ENCODE measurements around the gene DLGAP4.
A peak's percentile ranks its signal among the peaks of the same experiment; 100 is the strongest.
"Not testable (repeated sequence)": the region's sequence is repeated elsewhere in the genome, so short reads cannot be mapped to it uniquely, and the experiment has no call there.

Gene DLGAP4

GRCh38 chr20:36377348-36378326 is 71.5 kb downstream of the DLGAP4 start:
- no peak for DNase-seq (ENCODE audit: low read depth in 2 of 3, low spot score in 2 of 3)

- DNase-seq (ENCODE audit: low read depth in 2 of 3, low spot score in 2 of 3): no peak
Measured at GRCh38 chr20:36378686-36379085, 72.5 kb downstream of the DLGAP4 start.

- not testable (repeated sequence) for DNase-seq (ENCODE audit: low read depth in 2 of 3, low spot score in 2 of 3)
Measured at GRCh38 chr20:36379914-36380313, 73.8 kb downstream of the DLGAP4 start.

GRCh38 chr20:36384022-36384619 is 78.0 kb downstream of the DLGAP4 start:
- peak in 2 of 3 experiments; percentile 11 to 25 for DNase-seq (ENCODE audit: low read depth in 2 of 3, low spot score in 2 of 3)

GRCh38 chr20:36385503-36385902 is 79.4 kb downstream of the DLGAP4 start:
- no peak for DNase-seq (ENCODE audit: low read depth in 2 of 3, low spot score in 2 of 3)

- no peak for DNase-seq (ENCODE audit: low read depth in 2 of 3, low spot score in 2 of 3)
Measured at GRCh38 chr20:36386236-36386635, 80.1 kb downstream of the DLGAP4 start.

GRCh38 chr20:36390269-36390668 is 84.1 kb downstream of the DLGAP4 start:
- no peak for DNase-seq (ENCODE audit: low read depth in 2 of 3, low spot score in 2 of 3)

- no peak for DNase-seq (ENCODE audit: low read depth in 2 of 3, low spot score in 2 of 3)
Measured at GRCh38 chr20:36390719-36391415, 84.7 kb downstream of the DLGAP4 start.

GRCh38 chr20:36391456-36391855 is 85.3 kb downstream of the DLGAP4 start:
- DNase-seq (ENCODE audit: low read depth in 2 of 3, low spot score in 2 of 3): no peak

GRCh38 chr20:36391955-36392354 is 85.8 kb downstream of the DLGAP4 start:
- no peak for DNase-seq (ENCODE audit: low read depth in 2 of 3, low spot score in 2 of 3)

- DNase-seq (ENCODE audit: low read depth in 2 of 3, low spot score in 2 of 3): no peak
Measured at GRCh38 chr20:36392989-36393388, 86.8 kb downstream of the DLGAP4 start.

- no peak for DNase-seq (ENCODE audit: low read depth in 2 of 3, low spot score in 2 of 3)
Measured at GRCh38 chr20:36394340-36394965, 88.3 kb downstream of the DLGAP4 start.

- DNase-seq (ENCODE audit: low read depth in 2 of 3, low spot score in 2 of 3): no peak
Measured at GRCh38 chr20:36396340-36396739, 90.2 kb downstream of the DLGAP4 start.

- DNase-seq (ENCODE audit: low read depth in 2 of 3, low spot score in 2 of 3): no peak
Measured at GRCh38 chr20:36396847-36397630, 90.9 kb downstream of the DLGAP4 start.

- no peak for DNase-seq (ENCODE audit: low read depth in 2 of 3, low spot score in 2 of 3)
Measured at GRCh38 chr20:36398515-36398914, 92.4 kb downstream of the DLGAP4 start.

GRCh38 chr20:36399147-36399968 is 93.2 kb downstream of the DLGAP4 start:
- DNase-seq (ENCODE audit: low read depth in 2 of 3, low spot score in 2 of 3): peak in 1 of 3 experiments; percentile 16

- DNase-seq (ENCODE audit: low read depth in 2 of 3, low spot score in 2 of 3): no peak
Measured at GRCh38 chr20:36399969-36400545, 93.9 kb downstream of the DLGAP4 start.

- DNase-seq (ENCODE audit: low read depth in 2 of 3, low spot score in 2 of 3): no peak
Measured at GRCh38 chr20:36400909-36401735, 95.0 kb downstream of the DLGAP4 start.

All from activated CD8-positive, alpha-beta memory T cell treated with anti-CD3 and anti-CD28 coated beads for 48 hours (primary cell).